Skin of body (tissue), 2 donors: ENCODE measurements around the gene TRAPPC12. TPM values are rescaled to one million over a fixed set of nuclear protein-coding genes. Genes with fewer than 3 reads are reported as not detected.

ENCODE experiments used
- DNase-seq: peaks from one replicate; lab custom pipeline; 2025; lab: John Stamatoyannopoulos, UW
- total RNA-seq: library from RNA; depleted of rRNA; stranded (reverse); fragments of >200 nt; gene quantifications from one replicate; pipeline ENCODE4 v1.2.3, GENCODE V29; 2014

Gene TRAPPC12
- total RNA-seq, 1 donor from 2014 or later = 62.9 TPM

DNA sequence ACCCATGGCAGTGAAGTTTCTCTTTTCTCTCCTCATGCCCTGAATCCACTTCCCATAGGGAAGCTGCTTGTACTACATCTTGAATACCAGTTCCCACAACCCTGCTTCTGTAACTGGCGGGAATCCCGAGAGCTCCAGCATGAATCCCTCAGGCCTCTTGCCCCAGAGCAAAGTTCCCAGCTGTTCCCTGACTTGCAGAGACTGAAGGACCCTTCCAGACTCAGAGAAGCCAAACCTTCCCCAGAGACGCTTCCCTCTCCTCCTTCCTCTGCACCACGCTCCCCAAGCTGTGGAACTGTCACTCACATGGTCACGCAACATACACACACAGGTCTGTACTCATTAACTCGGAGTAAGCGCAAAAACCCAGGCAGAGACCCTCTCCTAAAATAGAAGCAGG is 26.4 kb downstream of the TRAPPC12 start:
- no peak for DNase-seq

GRCh38 chr2:3406501-3406900 is 27.0 kb downstream of the TRAPPC12 start:
- no peak for DNase-seq

- DNase-seq = no peak
Observed at GRCh38 chr2:3408781-3409180, 29.3 kb downstream of the TRAPPC12 start.

GRCh38 chr2:3409627-3410170 is 30.2 kb downstream of the TRAPPC12 start:
- no peak for DNase-seq

- DNase-seq = no peak
Observed at GRCh38 chr2:3411103-3411502, 31.6 kb downstream of the TRAPPC12 start.

- DNase-seq = no peak
Observed at GRCh38 chr2:3413697-3414096, 34.2 kb downstream of the TRAPPC12 start.

- DNase-seq = no peak
Observed at GRCh38 chr2:3414133-3414860, 34.8 kb downstream of the TRAPPC12 start.

- no peak for DNase-seq
Observed at GRCh38 chr2:3418766-3419404, 39.4 kb downstream of the TRAPPC12 start.

- no peak for DNase-seq
Observed at GRCh38 chr2:3420076-3420768, 40.7 kb downstream of the TRAPPC12 start.

GRCh38 chr2:3420769-3421397 is 41.4 kb downstream of the TRAPPC12 start:
- no peak for DNase-seq

DNA sequence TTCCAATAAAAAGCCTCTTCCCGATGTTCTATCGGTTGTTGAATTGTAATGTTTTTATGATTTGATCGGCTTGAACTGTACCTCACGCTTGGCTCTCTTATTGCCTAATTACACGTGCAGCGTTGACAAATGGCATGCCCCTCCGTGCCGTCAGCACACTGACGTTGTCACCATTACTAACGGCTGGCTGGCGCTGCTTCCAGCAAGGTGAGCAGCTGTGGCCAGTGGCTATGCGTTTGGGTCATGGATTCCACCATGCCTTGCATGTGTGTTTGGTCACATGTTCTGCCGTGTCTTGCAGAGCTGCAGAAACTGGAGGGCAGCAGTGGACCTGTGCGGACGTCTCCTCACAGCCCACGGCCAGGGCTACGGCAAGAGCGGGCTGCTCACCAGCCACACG is 42.1 kb downstream of the TRAPPC12 start:
- DNase-seq = no peak

DNA sequence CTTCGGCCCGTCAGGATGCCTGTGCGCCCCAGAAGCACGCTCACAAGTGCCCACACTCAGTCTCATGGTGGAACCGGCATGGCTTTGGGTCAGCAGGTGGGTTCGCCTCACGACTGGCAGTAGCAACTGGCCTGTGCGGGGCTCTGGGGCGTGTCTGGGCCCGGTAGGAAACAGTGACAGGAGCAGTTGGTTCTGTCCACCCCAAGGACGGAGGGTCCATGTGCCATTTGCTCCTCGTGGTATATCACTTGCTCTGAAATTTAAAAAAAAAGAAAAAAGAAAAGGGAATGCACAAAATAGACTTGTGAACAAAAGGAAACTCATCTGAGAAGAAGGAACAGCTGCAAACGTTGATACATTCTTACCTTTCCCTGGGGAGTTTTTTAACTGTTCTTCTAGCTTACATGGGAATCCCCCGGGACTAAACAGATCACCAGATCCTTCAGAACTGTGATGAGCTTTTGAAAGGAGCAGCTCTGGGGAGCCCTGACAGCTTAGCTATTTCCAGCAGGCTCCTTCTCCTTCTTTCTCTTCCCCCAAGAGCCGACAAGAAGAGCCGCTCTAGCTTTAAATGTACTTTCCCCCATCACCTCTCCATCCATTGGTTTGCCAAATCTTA is 42.8 kb downstream of the TRAPPC12 start:
- DNase-seq = no peak

- no peak for DNase-seq
Observed at GRCh38 chr2:3423492-3424170, 44.1 kb downstream of the TRAPPC12 start.

GRCh38 chr2:3424171-3424795 is 44.8 kb downstream of the TRAPPC12 start:
- DNase-seq = no peak

DNA sequence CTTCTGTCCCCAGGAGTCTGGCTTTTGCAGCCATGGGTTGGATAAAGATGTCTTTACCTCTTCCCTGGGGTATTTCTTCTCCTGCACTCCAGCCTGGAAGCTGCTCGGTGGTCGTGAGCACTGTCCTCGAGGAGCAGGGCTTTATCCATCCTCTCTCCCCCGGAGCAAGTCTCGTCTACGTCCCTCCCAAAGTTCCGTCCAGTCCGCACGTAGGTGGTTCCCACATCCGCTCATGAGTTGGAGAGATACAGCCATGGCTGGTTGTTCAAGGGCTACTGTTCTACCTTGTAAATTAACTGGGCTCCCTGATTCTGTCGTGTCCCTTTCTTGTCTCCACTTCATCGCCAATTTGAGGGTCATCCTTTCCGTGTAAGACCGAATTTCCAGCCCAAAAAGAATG is 47.1 kb downstream of the TRAPPC12 start:
- DNase-seq = no peak

DNA sequence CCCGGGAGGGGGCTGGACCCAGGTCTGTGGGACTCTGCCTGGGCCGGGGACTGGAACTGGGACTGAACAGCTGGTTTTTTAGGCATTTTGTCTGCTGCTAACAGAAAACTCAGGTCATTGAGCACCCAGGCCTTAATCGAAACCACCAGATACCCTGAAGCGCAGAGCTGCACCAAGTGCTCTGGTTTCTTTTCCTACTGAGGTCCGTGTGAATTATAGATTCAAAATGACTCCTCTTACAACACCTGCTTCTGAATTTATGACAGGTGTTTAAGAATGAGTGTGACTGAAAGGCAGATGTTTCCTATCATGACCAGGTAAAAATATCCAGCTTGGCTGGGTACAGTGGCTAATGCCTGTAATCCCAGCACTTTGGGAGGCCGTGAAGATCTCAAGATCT is 47.8 kb downstream of the TRAPPC12 start:
- no peak for DNase-seq

DNA sequence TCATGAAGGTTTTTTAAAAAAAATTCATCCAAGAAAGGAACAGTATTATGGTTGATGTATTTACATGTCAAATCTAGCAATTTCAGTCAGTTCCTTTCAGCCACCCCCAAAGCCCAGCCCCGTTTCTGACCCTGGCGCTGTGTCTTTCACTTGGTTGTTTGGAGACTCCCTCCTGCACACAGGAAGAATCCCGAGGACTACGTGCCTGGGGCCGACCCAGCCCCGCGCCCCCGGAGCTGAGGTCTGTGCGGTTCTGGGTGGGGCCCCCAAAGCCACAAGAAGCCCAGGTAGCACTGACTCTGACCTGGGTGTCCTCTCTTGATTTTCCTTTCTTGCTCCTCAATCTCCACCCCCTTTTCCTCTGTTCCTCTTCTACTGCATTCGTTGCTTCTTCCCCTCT is 49.1 kb downstream of the TRAPPC12 start:
- DNase-seq = no peak

DNA sequence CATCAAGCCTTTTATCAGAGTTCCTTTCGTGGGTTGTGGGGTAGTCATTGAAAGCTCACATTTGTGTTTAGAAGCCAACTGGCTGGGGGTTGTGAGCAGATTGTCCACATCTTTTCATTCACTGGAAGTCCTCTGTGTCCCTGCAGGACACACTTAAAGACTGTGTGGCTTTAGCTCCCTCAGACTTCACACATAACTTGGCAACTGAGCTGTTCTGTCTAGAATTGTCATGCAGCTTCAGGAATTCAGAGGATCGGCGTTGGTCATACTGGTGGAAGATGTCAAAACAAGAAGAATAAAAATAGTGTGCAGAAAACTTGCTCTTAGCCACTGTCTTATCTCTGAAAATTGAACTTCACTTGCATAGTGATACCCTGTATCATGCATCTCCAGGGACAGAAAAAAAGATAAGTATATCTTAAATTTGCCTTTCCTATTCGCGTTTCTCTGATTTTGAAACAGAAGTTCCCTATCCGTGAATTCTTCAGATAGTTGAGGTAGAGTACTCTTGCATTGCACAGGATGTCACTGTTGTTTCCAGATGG is 49.6 kb downstream of the TRAPPC12 start:
- no peak for DNase-seq

DNA sequence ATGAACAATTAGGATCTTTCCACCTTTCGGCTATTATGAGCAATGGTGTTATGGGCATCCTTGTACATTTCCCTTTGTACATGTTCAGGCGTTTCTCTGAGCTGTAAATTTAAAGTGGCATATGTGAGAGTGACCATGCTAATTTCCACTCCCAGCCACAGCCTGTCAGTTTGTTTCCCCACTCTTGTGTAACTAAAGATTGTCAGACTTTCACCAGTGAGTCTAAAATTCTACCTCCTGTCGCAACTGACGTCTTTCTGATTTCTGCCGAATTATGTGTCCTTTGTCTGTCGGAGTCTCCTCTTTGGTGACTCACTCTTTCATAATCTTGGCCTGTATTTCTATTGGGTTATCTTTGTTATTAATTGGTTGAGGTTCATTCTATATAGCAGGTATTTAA is 50.7 kb downstream of the TRAPPC12 start:
- no peak for DNase-seq
